H1 (cell line): ENCODE data around the gene SLC26A1. TPM values are rescaled to one million over a fixed set of nuclear protein-coding genes. Genes with fewer than 3 reads are reported as not detected.

Experiments
- CTCF ChIA-PET: fragments of 300-600 bp; sonication (Branson Sonifier 250); formaldehyde crosslinking; loops from one replicate; lab custom pipeline; 2021; ENCODE audit not compliant: partially characterized antibody; lab: Charles Lee
- POLR2A ChIA-PET: fragments of 300-600 bp; sonication (Branson Sonifier 250); formaldehyde crosslinking; loops from one replicate; lab custom pipeline; 2021; ENCODE audit warnings: inconsistent platforms; ENCODE audit not compliant: partially characterized antibody; lab: Charles Lee
- DNase-seq, 2 experiments: peaks; one replicate each; pipeline versions ENCODE4 v3.0.0 to v3.0.0-alpha.2; 2010 to 2022; ENCODE audit warnings: low spot score in 2 of 2, low read depth in 1 of 2, mixed read lengths in 1 of 2
- FAIRE-seq: peaks from 2 replicates; lab custom pipeline; 2011; peaks lifted over from hg19 to GRCh38; lab: Jason Lieb, UNC
- H2AFZ ChIP-seq: 2 replicates; pipeline ENCODE4 v1.8.1; 2012; ENCODE audit warnings: low read length, inconsistent platforms
- H2AK5ac ChIP-seq: 2 replicates; pipeline ENCODE4 v1.6.1; 2013; ENCODE audit warnings: low read depth, low read length
- H2BK120ac ChIP-seq: replicated peaks from 2 replicates; pipeline ENCODE3; 2013; ENCODE audit warnings: low read depth, low read length, inconsistent platforms
- H2BK12ac ChIP-seq: 2 replicates; pipeline ENCODE4 v1.6.1; 2013; ENCODE audit warnings: low read depth, low read length
- H2BK15ac ChIP-seq: 2 replicates; pipeline ENCODE4 v1.6.1; 2013; ENCODE audit warnings: low read length
- H2BK20ac ChIP-seq: 2 replicates; pipeline ENCODE4 v1.6.1; 2013; ENCODE audit warnings: low read length
- H2BK5ac ChIP-seq: 2 replicates; pipeline ENCODE4 v1.6.1; 2013; ENCODE audit warnings: low read depth, low read length
- H3K14ac ChIP-seq: 2 replicates; pipeline ENCODE4 v1.6.1; 2013; ENCODE audit warnings: inconsistent platforms; ENCODE audit not compliant: insufficient read length
- H3K18ac ChIP-seq: 2 replicates; pipeline ENCODE4 v1.6.1; 2013; ENCODE audit warnings: low read length; ENCODE audit errors: extremely low read depth
- H3K23ac ChIP-seq: 2 replicates; pipeline ENCODE4 v1.6.1; 2013; ENCODE audit warnings: inconsistent platforms; ENCODE audit not compliant: insufficient read length
- H3K23me2 ChIP-seq: 2 replicates; pipeline ENCODE4 v1.6.1; 2013; ENCODE audit warnings: low read depth, low read length
- H3K27ac ChIP-seq: 2 replicates; pipeline ENCODE4 v1.6.1; 2011; ENCODE audit warnings: low read depth, low read length, inconsistent platforms
- H3K27me3 ChIP-seq, 4 experiments: replicated peaks in 1 of 4; 1 replicate in 1 of 4; 2 replicates in 3 of 4; pipeline versions ENCODE4 v1.6.1 to v1.8.1; 2011 to 2013; ENCODE audit warnings: low read length in 3 of 4, mild to moderate bottlenecking in 3 of 4, inconsistent platforms in 2 of 4, mixed read lengths in 2 of 4, moderate library complexity in 1 of 4; ENCODE audit not compliant: control insufficient read depth in 3 of 4, insufficient read depth in 3 of 4; ENCODE audit errors: extremely low read depth in 1 of 4
- H3K36me3 ChIP-seq, 4 experiments: 2 replicates each; pipeline versions ENCODE4 v1.6.1 to v1.8.1; 2011 to 2013; ENCODE audit warnings: mild to moderate bottlenecking in 4 of 4, low read length in 3 of 4, moderate library complexity in 2 of 4, control low read depth in 1 of 4, inconsistent platforms in 1 of 4; ENCODE audit not compliant: insufficient read depth in 4 of 4, control insufficient read depth in 2 of 4
- H3K4ac ChIP-seq: replicated peaks from 2 replicates; pipeline ENCODE3; 2013; ENCODE audit warnings: low read length, low read depth, mixed read lengths, inconsistent platforms; ENCODE audit not compliant: insufficient read length
- H3K4me1 ChIP-seq, 4 experiments: replicated peaks in 1 of 4; 1 replicate in 1 of 4; 2 replicates in 3 of 4; pipeline versions ENCODE4 v1.6.1 to v1.8.1; 2011 to 2013; ENCODE audit warnings: low read length in 3 of 4, inconsistent platforms in 2 of 4, mixed read lengths in 1 of 4; ENCODE audit not compliant: insufficient read depth in 4 of 4, control insufficient read depth in 3 of 4
- H3K4me2 ChIP-seq, 2 experiments: 2 replicates each; pipeline versions ENCODE4 v1.6.1 to v1.8.1; 2011 to 2013; ENCODE audit warnings: low read depth in 2 of 2, low read length in 2 of 2, control low read depth in 1 of 2, inconsistent platforms in 1 of 2, mild to moderate bottlenecking in 1 of 2; ENCODE audit not compliant: insufficient read depth in 1 of 2
- H3K4me3 ChIP-seq, 4 experiments: fragments of 200-600, 300-600 bp in 1 of 4; sonication (generic), shearing (Covaris generic), sonication (Bioruptor Twin) in 1 of 4; 2 replicates each; pipeline versions ENCODE4 v1.5.1 to v1.8.1; 2011 to 2016; ENCODE audit warnings: low read length in 4 of 4, low read depth in 3 of 4, control low read depth in 2 of 4, inconsistent platforms in 2 of 4, mild to moderate bottlenecking in 2 of 4, mixed read lengths in 1 of 4, moderate library complexity in 1 of 4; ENCODE audit not compliant: insufficient read depth in 2 of 4; ENCODE audit errors: extremely low read depth in 1 of 4
- H3K56ac ChIP-seq: replicated peaks from 2 replicates; pipeline ENCODE3; 2013; ENCODE audit warnings: low read depth, mild to moderate bottlenecking, mixed read lengths, low read length, inconsistent platforms; ENCODE audit not compliant: insufficient read length
- H3K79me1 ChIP-seq: 2 replicates; pipeline ENCODE4 v1.6.1; 2013; ENCODE audit warnings: low read depth, low read length, control low read depth
- H3K79me2 ChIP-seq, 2 experiments: 2 replicates each; pipeline versions ENCODE4 v1.6.1 to v1.8.1; 2012 to 2013; ENCODE audit warnings: low read length in 2 of 2, mild to moderate bottlenecking in 2 of 2, inconsistent platforms in 1 of 2; ENCODE audit not compliant: insufficient read depth in 2 of 2, control insufficient read depth in 1 of 2
- H3K9ac ChIP-seq, 4 experiments: replicated peaks in 1 of 4; 1 replicate in 1 of 4; 2 replicates in 3 of 4; pipeline versions ENCODE4 v1.6.1 to v1.8.1; 2011 to 2013; ENCODE audit warnings: low read depth in 3 of 4, low read length in 3 of 4, control low read depth in 2 of 4, mild to moderate bottlenecking in 2 of 4, moderate library complexity in 2 of 4, inconsistent platforms in 1 of 4; ENCODE audit errors: extremely low read depth in 1 of 4
- H3K9me3 ChIP-seq, 2 experiments: 2 replicates each; pipeline versions ENCODE4 v1.6.1 to v1.8.1; 2012 to 2013; ENCODE audit warnings: mild to moderate bottlenecking in 2 of 2, moderate library complexity in 2 of 2, control low read depth in 1 of 2, inconsistent platforms in 1 of 2, low read depth in 1 of 2, low read length in 1 of 2, mixed read lengths in 1 of 2; ENCODE audit not compliant: insufficient read depth in 2 of 2
- H4K20me1 ChIP-seq, 2 experiments: replicated peaks in 1 of 2; 2 replicates each; pipeline versions ENCODE3 to v1.8.1; 2011 to 2013; ENCODE audit warnings: inconsistent platforms in 2 of 2, low read length in 2 of 2, mild to moderate bottlenecking in 1 of 2; ENCODE audit not compliant: insufficient read depth in 2 of 2, control insufficient read depth in 1 of 2
- H4K5ac ChIP-seq: 2 replicates; pipeline ENCODE4 v1.6.1; 2013; ENCODE audit warnings: low read length, low read depth, mixed read lengths, inconsistent platforms; ENCODE audit not compliant: insufficient read length
- H4K8ac ChIP-seq: 2 replicates; pipeline ENCODE4 v1.8.0; 2013; ENCODE audit warnings: mild to moderate bottlenecking, moderate library complexity, low read length, inconsistent platforms; ENCODE audit not compliant: insufficient read depth; ENCODE audit errors: extremely low read depth
- H4K91ac ChIP-seq: replicated peaks from 2 replicates; pipeline ENCODE3; 2013; ENCODE audit warnings: low read length, mixed read lengths, inconsistent platforms; ENCODE audit not compliant: insufficient read length
- CTBP2 ChIP-seq: IDR thresholded peaks from 2 replicates; pipeline ENCODE4 v1.7.0; 2011; ENCODE audit warnings: borderline replicate concordance, mild to moderate bottlenecking, moderate library complexity, mixed read lengths, low read length; ENCODE audit not compliant: insufficient read depth, insufficient read length
- EGR1 ChIP-seq: IDR thresholded peaks from 2 replicates; pipeline ENCODE4 v1.6.1; 2011; ENCODE audit warnings: low read depth, low read length, borderline replicate concordance
- GABPA ChIP-seq: IDR thresholded peaks from 2 replicates; pipeline ENCODE4 v1.6.1; 2011; ENCODE audit warnings: mild to moderate bottlenecking, low read length, moderate library complexity, borderline replicate concordance; ENCODE audit not compliant: insufficient read depth
- PHF8 ChIP-seq: fragments of 200-600 bp; sonication (generic); conservative IDR thresholded peaks from 2 replicates; pipeline ENCODE4 v1.7.1; 2012; ENCODE audit warnings: low read depth, mild to moderate bottlenecking, inconsistent platforms, low read length, moderate library complexity
- POLR2A ChIP-seq, 2 experiments: IDR thresholded peaks; 1 replicate in 1 of 2; 2 replicates in 1 of 2; pipeline ENCODE4 v1.6.1; 2011; ENCODE audit warnings: low read depth in 2 of 2, low read length in 2 of 2, mild to moderate bottlenecking in 2 of 2; ENCODE audit errors: control extremely low read depth in 1 of 2
- POLR2AphosphoS5 ChIP-seq: IDR thresholded peaks from 2 replicates; pipeline ENCODE4 v1.6.1; 2011; ENCODE audit warnings: low read depth, low read length
- RFX5 ChIP-seq: IDR thresholded peaks from 2 replicates; pipeline ENCODE4 v1.6.1; 2011; ENCODE audit warnings: low read depth, low read length, improper control_type of control experiment, borderline replicate concordance
- RXRA ChIP-seq: IDR thresholded peaks from 2 replicates; pipeline ENCODE4 v1.6.1; 2011; ENCODE audit warnings: low read depth, mild to moderate bottlenecking, low read length, moderate library complexity; ENCODE audit not compliant: insufficient read depth
- SP2 ChIP-seq: IDR thresholded peaks from 2 replicates; pipeline ENCODE4 v1.6.1; 2012; ENCODE audit warnings: mild to moderate bottlenecking, low read length, inconsistent platforms
- SP4 ChIP-seq: IDR thresholded peaks from 2 replicates; pipeline ENCODE4 v1.6.1; 2012; ENCODE audit warnings: low read length, inconsistent platforms
- WGBS, 2 experiments: shearing (Covaris generic) in 1 of 2; methylation state at CpG; one replicate each; pipeline versions ENCODE4 v1.1.6 to v1.1.7; 2013 to 2015; ENCODE audit warnings: low lambda C conversion rate in 2 of 2, mixed read lengths in 2 of 2, inconsistent platforms in 1 of 2, low coverage in 1 of 2, missing lambda C conversion rate in 1 of 2; ENCODE audit not compliant: insufficient replicate concordance in 2 of 2, insufficient coverage in 1 of 2, insufficient read length in 1 of 2; ENCODE audit errors: extremely low coverage in 1 of 2, missing lambda C conversion rate in 1 of 2; 5-methylcytosine and 5-hydroxymethylcytosine counted together
- polyA plus RNA-seq, 7 experiments: library from polyadenylated mRNA; depleted of rRNA in 3 of 7; stranded (reverse) in 5 of 7; unstranded in 2 of 7; fragments of >200 nt in 5 of 7; fragments of 200-250 nt in 2 of 7; gene quantifications; 1 replicate in 5 of 7; 2 replicates in 1 of 7; 4 replicates in 1 of 7; pipeline versions ENCODE4 v1.2.1 to v1.2.3, GENCODE V29; 2011 to 2013; ENCODE audit warnings: missing spikeins in 2 of 7, mixed read lengths in 2 of 7
- total RNA-seq: library from RNA; stranded (reverse); fragmentation: NEBNext Ultra II Directional; extraction: Animal tissue kit (Norgen Biotek cat#: 25700); gene quantifications from 2 replicates; pipeline ENCODE4 v1.2.1, GENCODE V29; 2021

Gene SLC26A1
- total and polyA plus RNA-seq, 2 of the 8 experiments (the other 6 are each of a cell fraction or from before 2014, with no cell fraction given), result 0.11 TPM; not detected in 1

- FAIRE-seq, result no peak
- TF ChIP-seq GABPA (no peak), SP2 (no peak), PHF8 (no peak), SP4 (no peak), POLR2A (IDR thresholded peaks at IDR 0.05; ENCODE audit: control extremely low read depth in 1 of 2, low read depth in 2 of 2, low read length in 2 of 2) (no peak), RXRA (no peak), POLR2AphosphoS5 (no peak), CTBP2 (no peak), RFX5 (no peak), EGR1 (no peak)
Observed at GRCh38 chr4:955931-956381, 37.2 kb downstream of the SLC26A1 start.

More at GRCh38 chr4:955931-956381, 37.2 kb downstream of the SLC26A1 start:
- Histone ChIP-seq H3K79me1 (no peaks in the 10 kb centered on the region), H3K9me3 (no peaks in the 10 kb centered on the region), H3K27me3 (no peaks in the 10 kb centered on the region), H3K4me3 (no peak overlapping the region), H3K14ac (no peak overlapping the region), H3K4ac (no peak overlapping the region), H3K27ac (no peak overlapping the region), H3K56ac (no peak overlapping the region), H2BK12ac (no peak overlapping the region), H3K36me3 (no peaks in the 10 kb centered on the region), H4K5ac (no peak overlapping the region), H4K8ac (no peak overlapping the region), H3K4me1 (no peaks in the 10 kb centered on the region; a peak in 1 of 7 replicates), H3K4me2 (no peak overlapping the region), H2BK20ac (no peak overlapping the region), H3K23me2 (no peaks in the 10 kb centered on the region), H4K20me1 (peaks cover 0 to 3% of the 10 kb centered on the region in 2 experiments), H2BK120ac (no peak overlapping the region), H3K23ac (no peak overlapping the region), H4K91ac (no peak overlapping the region), H3K79me2 (no peaks in the 10 kb centered on the region), H3K9ac (no peak overlapping the region), H2AFZ (no peak overlapping the region), H2AK5ac (no peak overlapping the region), H2BK15ac (no peak overlapping the region), H2BK5ac (no peak overlapping the region), H3K18ac (no peak overlapping the region)
- ChIA-PET CTCF (no interaction called here), POLR2A (interaction anchor here (0.9 kb wide), 1 partner anchor 78 kb away, joined by 3 read pairs; no protein-coding TSS in a partner anchor)
- no peak for DNase-seq
- WGBS, 2 experiments, result 79% methylated on average over 6 of the region's 12 CpGs; no CpG with 5 or more reads in 1 of the 2 experiments
